H1 (cell line): Measurements from ENCODE around the gene TARDBP. TPM values are rescaled to one million over a fixed set of nuclear protein-coding genes. Genes with fewer than 3 reads are reported as not detected.

Experiments used
- POLR2A ChIP-seq, 2 experiments: IDR thresholded peaks; 1 replicate in 1 of 2; 2 replicates in 1 of 2; pipeline ENCODE4 v1.6.1; 2011; ENCODE audit warnings: low read depth in 2 of 2, low read length in 2 of 2, mild to moderate bottlenecking in 2 of 2; ENCODE audit errors: control extremely low read depth in 1 of 2
- RNF2 ChIP-seq: fragments of 200-900, 300-1000 bp; sonication (generic); IDR thresholded peaks from 2 replicates; pipeline ENCODE4 v1.7.1; 2016; ENCODE audit warnings: borderline replicate concordance, low read depth, mild to moderate bottlenecking, antibody characterized with exemption, low read length; ENCODE audit not compliant: poor library complexity, severe bottlenecking; ENCODE audit errors: missing control alignments
- TAF1 ChIP-seq: IDR thresholded peaks from 2 replicates; pipeline ENCODE4 v1.6.1; 2011; ENCODE audit warnings: mild to moderate bottlenecking, low read depth, low read length
- polyA plus RNA-seq, 7 experiments: library from polyadenylated mRNA; depleted of rRNA in 3 of 7; stranded (reverse) in 5 of 7; unstranded in 2 of 7; fragments of >200 nt in 5 of 7; fragments of 200-250 nt in 2 of 7; gene quantifications; 1 replicate in 5 of 7; 2 replicates in 1 of 7; 4 replicates in 1 of 7; pipeline versions ENCODE4 v1.2.1 to v1.2.3, GENCODE V29; 2011 to 2013; ENCODE audit warnings: missing spikeins in 2 of 7, mixed read lengths in 2 of 7
- total RNA-seq: library from RNA; stranded (reverse); fragmentation: NEBNext Ultra II Directional; extraction: Animal tissue kit (Norgen Biotek cat#: 25700); gene quantifications from 2 replicates; pipeline ENCODE4 v1.2.1, GENCODE V29; 2021

The TARDBP gene
- total and polyA plus RNA-seq, 2 of the 8 experiments (the other 6 are each of a cell fraction or from before 2014, with no cell fraction given) = 144 to 240 TPM

DNA sequence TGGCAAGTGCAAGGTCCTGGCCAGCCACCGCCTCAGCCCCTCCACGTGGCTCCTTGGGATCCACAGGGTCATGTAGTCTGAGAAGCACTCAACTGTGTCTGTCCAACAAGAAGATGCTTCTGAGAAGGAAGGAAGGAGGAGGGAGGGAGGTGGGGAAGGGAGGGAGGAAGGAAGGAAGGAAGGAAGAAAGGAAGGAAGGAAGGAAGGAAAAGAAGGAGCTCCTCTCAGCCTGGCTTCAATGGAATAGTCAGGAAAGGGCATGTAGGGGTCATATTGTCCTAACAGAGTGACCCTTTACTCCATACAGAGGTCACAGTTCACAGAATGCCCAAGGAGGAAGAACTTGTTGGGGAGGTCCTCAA lies 42.5 kb upstream of the TARDBP start (continued):
- TF ChIP-seq RNF2 (no peak), POLR2A (IDR thresholded peaks at IDR 0.05; ENCODE audit: control extremely low read depth in 1 of 2, low read depth in 2 of 2, low read length in 2 of 2) (no peak), TAF1 (no peak)
